ENCODE measurements around the gene S100A10. TPM values are rescaled to one million over a fixed set of nuclear protein-coding genes. Genes with fewer than 3 reads are reported as not detected.
A peak's percentile ranks its signal among the peaks of the same experiment; 100 is the strongest.

The S100A10 gene
- total and polyA plus RNA-seq, 2 experiments from 2014 or later: 14.6 to 103 TPM

DNA sequence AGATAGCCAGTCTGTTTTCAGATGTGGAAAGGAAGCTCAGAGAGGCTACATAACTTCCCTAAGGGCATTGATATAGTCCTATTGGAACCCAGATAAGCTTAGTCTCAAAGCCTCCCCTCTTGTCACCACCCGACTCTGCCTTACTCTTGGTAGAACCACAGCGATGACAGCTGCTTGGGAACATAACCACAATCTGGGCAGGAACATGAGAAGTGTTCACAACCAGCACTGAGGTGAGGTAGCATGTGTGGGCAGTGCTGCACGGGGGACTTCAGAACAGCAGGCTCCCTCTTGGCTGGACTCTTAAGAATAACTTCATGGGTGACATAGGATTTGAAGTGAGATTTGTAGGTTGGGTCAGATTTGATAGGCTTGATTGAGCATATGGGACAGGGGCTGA is 9.3 kb upstream of the S100A10 start:
- peaks cover 19% of the 10 kb centered on the region for H3K27me3 ChIP-seq
- no peaks in the 10 kb centered on the region for H3K9me3 ChIP-seq (ENCODE audit: low read depth)
- H3K4me3 ChIP-seq: no peak overlapping the region
- H3K36me3 ChIP-seq: no peaks in the 10 kb centered on the region
- DNase-seq (ENCODE audit: low read depth in 1 of 2, low spot score in 1 of 2): peak; percentile 54 to 89
- TF ChIP-seq, protein P1, sequence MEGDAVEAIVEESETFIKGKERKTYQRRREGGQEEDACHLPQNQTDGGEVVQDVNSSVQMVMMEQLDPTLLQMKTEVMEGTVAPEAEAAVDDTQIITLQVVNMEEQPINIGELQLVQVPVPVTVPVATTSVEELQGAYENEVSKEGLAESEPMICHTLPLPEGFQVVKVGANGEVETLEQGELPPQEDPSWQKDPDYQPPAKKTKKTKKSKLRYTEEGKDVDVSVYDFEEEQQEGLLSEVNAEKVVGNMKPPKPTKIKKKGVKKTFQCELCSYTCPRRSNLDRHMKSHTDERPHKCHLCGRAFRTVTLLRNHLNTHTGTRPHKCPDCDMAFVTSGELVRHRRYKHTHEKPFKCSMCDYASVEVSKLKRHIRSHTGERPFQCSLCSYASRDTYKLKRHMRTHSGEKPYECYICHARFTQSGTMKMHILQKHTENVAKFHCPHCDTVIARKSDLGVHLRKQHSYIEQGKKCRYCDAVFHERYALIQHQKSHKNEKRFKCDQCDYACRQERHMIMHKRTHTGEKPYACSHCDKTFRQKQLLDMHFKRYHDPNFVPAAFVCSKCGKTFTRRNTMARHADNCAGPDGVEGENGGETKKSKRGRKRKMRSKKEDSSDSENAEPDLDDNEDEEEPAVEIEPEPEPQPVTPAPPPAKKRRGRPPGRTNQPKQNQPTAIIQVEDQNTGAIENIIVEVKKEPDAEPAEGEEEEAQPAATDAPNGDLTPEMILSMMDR (IDR thresholded peaks at IDR 0.05; ENCODE audit: low read depth, low read length): no peak
- H3K27ac ChIP-seq: no peak overlapping the region
- peaks cover 12% of the 10 kb centered on the region for H3K4me1 ChIP-seq (ENCODE audit: low read depth)

DNA sequence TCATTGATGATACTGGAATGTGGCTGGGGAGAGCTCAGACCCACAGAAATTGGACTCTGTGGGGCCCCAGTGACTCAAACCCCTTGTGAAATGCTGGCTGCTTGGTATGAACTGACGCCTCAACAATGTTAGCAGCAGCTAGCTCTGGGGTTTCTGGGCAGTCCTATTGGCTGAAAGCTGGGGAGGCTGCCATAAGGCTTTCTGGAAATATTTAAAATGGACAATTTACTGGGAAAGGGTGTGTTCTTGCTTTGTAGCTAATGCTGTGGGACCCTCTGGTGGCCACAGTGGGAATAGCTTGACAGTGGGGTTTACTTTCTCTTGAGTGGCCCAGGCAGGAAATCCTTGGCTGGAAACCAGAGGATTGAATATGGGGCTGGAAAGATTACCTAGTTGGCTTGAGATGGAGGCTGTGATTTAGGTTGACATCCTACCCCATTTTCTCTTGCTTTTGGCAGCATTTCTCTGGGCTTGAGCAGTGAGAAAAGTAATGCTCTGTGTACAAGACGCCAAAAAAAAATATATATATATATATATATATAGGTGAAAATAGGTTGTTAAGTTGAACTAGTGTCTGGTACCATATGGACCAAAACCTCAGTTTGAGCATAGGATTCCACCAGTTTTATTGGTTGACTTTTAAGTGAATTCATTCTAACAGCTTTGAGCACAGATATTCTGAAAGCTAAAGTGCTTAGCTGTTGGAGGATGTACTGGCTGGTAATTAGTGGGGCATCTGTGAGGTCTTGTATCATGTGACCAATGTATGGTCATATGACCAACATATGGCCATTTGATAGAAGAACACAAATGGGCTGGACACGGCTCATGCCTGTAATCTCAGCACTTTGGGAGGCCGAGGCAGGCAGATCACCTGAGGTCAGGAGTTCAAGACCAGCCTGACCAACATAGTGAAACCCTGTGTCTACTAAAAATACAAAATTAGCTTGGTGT is 8.2 kb upstream of the S100A10 start:
- Histone ChIP-seq H3K4me3 (no peak overlapping the region), H3K9me3 (ENCODE audit: low read depth) (no peaks in the 10 kb centered on the region), H3K27me3 (peaks cover 27% of the 10 kb centered on the region), H3K27ac (no peak overlapping the region), H3K4me1 (ENCODE audit: low read depth) (peaks cover 12% of the 10 kb centered on the region), H3K36me3 (no peaks in the 10 kb centered on the region)
- TF ChIP-seq, protein P1 (IDR thresholded peaks at IDR 0.05; ENCODE audit: low read depth, low read length): peak; percentile 94
- peak; percentile 84 to 97 for DNase-seq (ENCODE audit: low read depth in 1 of 2, low spot score in 1 of 2)

DNA sequence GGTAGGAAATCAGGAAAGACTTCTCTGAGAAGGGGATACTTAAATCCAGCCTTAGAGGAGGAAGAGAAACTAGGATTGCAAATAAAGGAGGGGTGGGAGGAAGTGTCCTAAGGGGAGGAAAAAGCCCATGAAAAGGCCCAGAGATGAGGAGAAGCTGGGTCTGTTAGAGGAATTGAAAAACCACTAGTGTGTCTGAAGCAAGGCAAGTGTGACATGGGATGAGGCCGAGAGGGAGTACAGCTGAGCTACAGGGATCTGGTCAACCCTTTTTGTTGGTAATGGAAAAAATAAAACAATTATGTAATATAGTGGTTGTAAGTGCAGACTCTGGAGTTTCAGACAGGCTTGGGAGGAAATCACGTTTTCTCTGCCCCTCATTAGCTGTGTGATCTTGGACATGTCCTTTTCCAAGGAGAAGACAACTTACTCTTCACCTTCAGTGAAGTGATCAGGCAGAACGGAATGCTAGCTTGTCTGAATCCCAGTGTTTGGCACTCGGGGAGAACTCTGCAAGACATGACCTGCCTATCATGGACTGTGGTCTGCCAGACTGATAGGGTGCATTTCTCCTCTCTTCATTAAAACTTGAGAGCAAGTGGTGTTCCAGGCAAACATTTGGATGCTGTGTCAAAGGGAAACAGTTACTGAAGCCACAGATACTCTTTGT is 7.4 kb upstream of the S100A10 start:
- H3K9me3 ChIP-seq (ENCODE audit: low read depth): no peaks in the 10 kb centered on the region
- no peak overlapping the region for H3K27ac ChIP-seq
- H3K4me1 ChIP-seq (ENCODE audit: low read depth): peaks cover 12% of the 10 kb centered on the region
- no peak for DNase-seq (ENCODE audit: low read depth in 1 of 2, low spot score in 1 of 2)
- TF ChIP-seq, protein P1 (IDR thresholded peaks at IDR 0.05; ENCODE audit: low read depth, low read length): no peak
- no peak overlapping the region for H3K4me3 ChIP-seq
- no peaks in the 10 kb centered on the region for H3K36me3 ChIP-seq
- peaks cover 27% of the 10 kb centered on the region for H3K27me3 ChIP-seq

DNA sequence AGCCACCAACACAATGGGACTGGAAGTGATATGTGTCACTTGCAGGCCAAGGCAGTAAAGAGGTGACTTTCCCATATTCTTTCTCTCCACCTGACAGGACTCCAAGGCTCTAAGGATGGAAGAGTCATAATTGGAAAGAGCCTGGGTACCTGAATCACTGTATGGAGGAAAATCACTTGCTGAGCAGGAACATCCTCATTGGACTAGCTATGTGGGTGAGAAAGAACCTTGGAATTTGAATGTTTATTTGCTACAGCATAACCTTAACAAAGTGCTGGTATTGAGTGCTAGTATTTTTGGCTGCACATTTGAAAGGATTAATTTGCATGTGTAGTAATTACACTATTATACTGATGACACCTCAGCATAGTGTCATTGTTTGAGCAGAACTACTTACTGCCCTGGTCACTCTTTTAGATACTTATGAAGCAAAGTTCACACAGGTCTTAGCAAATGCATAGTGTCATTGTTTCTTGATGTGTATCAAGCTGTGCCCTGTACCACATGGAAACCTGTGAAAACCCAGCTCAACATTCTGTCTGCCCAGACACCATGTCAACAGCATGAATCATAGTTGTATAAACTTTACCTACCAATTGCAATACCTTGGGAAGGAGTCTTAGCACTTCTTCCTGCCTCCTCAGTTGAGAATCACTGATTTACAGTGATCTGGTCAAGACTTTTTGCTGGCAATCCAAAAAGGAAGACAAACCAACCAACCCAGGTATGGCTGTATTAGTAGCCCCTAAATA is 5.1 kb upstream of the S100A10 start:
- no peak overlapping the region for H3K27ac ChIP-seq
- no peak for DNase-seq (ENCODE audit: low read depth in 1 of 2, low spot score in 1 of 2)
- H3K9me3 ChIP-seq (ENCODE audit: low read depth): no peaks in the 10 kb centered on the region
- no peak overlapping the region for H3K4me3 ChIP-seq
- H3K4me1 ChIP-seq (ENCODE audit: low read depth): peaks cover 7% of the 10 kb centered on the region
- H3K36me3 ChIP-seq: no peaks in the 10 kb centered on the region
- peaks cover 46% of the 10 kb centered on the region for H3K27me3 ChIP-seq
- TF ChIP-seq, protein P1 (IDR thresholded peaks at IDR 0.05; ENCODE audit: low read depth, low read length): no peak

DNA sequence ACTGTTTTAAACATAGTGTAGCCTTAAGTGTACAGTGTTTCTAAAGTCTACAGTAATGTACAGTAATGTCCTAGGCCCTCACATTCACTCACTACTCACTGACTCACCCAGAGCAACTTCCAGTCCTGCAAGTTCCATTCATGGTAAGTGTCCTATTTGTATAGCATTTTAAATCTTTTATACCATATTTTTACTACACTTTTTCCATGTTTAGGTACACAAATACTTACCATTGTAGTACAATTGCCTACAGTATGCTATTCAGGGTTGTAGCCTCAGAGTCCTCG is 3.6 kb upstream of the S100A10 start:
- Histone ChIP-seq H3K4me1 (ENCODE audit: low read depth) (no peaks in the 10 kb centered on the region), H3K27me3 (peaks cover 62% of the 10 kb centered on the region), H3K36me3 (no peaks in the 10 kb centered on the region), H3K9me3 (ENCODE audit: low read depth) (no peaks in the 10 kb centered on the region), H3K4me3 (no peak overlapping the region), H3K27ac (no peak overlapping the region)
- DNase-seq (ENCODE audit: low read depth in 1 of 2, low spot score in 1 of 2): no peak
- TF ChIP-seq, protein P1 (IDR thresholded peaks at IDR 0.05; ENCODE audit: low read depth, low read length): no peak
